HL-60/S4 treated with retinoic acid at 250 ng/mL for 4 days and 3 days (cell line): ENCODE results near the gene MTF2.

Source experiments
- in situ Hi-C: fragments of 300-500 bp; cut with MboI; formaldehyde crosslinking; loops from 2 replicates; pipeline ENCODE4 v1.7.0; 2022; ENCODE audit warnings: low sequenced_read_pairs

Gene MTF2

DNA sequence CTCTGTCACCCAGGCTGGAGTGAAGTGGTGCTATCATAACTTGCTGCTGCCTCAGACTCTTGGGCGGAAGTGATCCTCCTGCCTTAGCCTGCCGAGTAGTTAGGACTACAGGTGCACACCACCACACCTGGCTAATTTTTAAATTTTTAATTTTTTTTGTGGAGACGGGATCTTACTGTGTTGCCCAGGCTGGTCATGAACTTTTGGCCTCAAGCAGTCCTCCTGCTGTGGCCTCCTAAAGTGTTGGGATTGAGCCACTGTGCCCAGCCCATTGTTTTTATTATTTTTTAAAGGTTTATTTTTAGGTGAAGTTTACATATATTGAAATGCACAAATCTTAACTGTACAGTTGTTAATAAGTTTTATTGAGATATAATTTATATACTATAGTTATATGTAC, 3.2 kb downstream of the MTF2 start:
- in situ Hi-C loops, result no loop called here

DNA sequence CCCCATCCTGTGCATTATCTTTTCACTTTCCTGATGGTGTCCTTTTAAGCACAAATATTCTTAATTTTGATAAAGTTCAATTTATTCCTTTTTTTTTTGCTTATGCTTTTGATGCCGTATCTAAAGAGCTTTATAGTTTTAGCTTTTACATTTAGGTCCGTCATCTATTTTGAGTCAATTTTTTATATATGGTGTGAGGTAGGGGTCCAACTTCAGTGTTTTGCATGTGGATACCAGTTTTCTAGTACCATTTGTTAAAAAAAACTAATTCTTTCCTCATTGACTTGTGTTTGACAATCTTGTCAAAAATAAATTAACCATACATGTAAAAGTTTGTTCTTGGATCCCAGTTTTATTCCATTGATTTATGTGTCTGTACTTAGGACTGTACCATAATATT, 4.9 kb downstream of the MTF2 start:
- in situ Hi-C loops, result no loop called here

DNA sequence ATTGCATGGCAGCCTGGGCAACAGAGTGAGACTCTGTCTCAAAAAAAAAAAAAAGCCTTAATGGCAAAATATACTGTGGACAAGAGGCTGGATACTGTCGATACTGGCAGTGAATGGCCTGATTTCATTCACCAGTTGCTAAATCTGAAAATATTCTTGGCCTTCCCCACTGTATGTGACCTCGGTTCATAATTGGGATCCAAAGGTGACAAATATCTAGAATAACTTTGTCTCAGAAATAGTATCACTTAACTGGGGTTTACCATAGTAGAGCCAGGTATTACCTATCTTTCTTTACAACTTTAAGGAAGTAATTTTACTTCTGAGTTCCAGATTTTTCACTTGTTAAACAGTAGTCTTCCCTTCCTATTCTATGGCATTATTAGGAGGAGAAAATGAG, 8.4 kb downstream of the MTF2 start:
- in situ Hi-C loops, result no loop called here

DNA sequence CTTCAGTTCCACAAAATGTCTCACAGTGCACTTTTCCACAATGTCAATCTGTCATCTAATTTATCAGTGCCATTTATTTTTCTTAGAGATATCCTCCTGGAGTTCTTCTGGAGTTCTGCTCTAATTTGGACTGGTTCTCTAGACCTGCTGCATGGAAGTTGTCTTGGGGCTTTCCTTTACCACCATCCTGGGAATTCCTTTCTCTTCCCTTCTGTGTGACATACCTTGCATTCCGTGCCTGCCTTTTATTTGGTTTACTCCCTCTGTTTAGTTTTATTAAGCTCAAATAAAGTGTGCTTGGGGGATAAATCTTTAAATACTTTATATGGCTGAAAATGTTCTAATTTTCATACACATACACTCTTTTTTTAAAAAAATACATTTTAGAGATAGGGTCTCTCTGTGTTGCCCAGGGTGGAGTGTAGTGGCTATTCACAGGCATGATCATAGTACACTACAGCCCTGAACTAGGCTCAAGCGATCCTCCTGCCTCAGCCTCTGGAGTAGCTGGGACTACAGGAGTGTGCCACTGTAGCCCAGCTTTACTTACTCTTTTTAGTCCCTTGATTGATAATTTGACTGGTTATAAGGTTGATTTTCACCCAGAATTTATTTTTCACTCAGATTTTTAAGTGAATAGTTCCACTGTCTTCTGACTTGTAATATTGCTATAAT, 14.4 kb downstream of the MTF2 start:
- in situ Hi-C loops, result no loop called here

DNA sequence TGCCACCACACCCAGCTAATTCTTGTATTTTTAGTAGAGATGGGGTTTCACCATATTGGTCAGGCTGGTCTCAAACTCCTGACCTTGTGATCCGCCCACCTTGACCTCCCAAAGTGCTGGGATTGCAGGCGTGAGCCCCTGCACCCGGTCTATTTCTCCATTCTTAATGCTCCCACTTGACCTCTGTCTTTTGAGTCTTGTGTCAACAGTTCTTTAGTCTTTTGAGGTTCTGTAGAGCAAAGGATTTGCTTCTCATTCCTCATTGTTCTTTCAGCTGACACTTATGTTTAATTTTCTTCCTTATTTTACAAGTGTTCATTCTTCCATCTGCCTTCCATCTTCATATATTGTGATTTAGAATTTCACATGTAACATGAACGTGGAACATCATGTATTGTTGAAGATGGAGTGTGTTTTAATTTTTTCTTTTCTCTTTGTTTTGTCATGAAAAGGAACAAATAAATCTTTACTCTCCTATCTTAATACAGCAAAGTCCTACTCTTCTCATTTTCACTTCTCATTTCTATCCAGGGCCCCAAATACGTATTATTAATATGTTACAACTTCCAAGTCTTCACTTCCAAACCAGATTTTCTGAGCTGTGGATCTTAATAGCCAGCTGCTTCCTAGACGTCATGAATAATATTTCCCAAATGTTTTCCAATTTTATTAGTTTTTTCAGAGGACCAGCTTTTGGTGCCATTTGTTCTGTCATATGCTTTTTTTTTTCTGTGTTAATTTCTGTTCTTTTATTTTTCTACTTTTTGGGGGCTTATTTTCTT, 16.9 kb downstream of the MTF2 start:
- in situ Hi-C loops, result no loop called here

DNA sequence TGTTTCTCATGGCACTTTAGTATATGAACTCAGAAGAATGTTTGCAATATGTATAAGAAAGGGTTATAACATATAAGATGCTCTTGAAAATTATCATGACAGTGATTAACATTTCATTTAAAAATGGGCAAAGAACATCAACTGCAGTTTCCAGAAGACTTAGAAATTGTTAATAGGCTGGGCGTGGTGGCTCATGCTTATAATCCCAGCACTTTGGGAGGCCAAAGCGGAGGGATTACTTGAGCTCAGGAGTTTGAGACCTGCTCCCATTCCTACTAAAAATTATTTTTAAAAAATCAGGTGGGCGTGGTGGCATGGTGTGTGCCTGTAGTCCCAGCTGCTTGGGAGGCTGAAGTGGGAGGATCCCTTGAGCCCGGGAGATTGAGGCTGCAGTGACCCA, 23.1 kb downstream of the MTF2 start:
- in situ Hi-C loops, result no loop called here

DNA sequence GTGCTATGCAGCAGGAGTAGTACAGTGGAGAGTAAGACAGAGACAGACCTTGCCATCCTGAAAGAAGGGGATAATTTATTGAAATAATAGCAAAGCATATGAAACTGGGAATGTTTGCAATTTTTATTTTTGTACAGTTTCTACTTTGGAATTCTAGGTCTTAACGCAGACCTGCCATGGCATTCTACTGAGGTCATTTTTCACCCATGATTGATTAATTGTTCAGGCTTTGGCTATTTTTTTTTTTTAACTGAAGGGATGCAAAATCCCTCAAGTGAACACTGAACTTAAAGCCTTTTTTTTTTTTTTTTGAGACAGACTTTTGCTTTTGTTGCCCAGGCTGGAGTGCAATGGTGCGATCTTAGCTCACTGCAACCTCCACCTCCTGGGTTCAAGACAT, 27.1 kb downstream of the MTF2 start:
- in situ Hi-C loops, result no loop called here

DNA sequence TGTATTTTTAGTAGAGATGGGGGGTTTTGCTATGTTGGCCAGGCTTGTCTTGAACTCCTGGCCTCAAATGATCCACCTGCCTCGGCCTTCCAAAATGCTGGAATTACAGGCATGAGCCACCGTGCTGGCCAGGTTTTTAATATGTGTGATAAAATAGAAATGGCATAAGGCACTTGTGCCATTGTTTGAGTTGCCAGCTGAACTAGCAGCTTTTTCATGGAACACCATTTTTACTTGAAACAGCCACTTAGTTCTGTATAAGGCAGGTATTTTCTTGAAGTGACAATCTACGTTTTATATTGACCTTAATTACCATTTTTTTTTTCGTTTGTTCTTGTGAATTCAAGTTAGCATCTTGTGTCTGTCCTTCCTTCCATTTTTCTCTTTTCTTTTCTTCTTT, 28.3 kb downstream of the MTF2 start:
- in situ Hi-C loops, result no loop called here

DNA sequence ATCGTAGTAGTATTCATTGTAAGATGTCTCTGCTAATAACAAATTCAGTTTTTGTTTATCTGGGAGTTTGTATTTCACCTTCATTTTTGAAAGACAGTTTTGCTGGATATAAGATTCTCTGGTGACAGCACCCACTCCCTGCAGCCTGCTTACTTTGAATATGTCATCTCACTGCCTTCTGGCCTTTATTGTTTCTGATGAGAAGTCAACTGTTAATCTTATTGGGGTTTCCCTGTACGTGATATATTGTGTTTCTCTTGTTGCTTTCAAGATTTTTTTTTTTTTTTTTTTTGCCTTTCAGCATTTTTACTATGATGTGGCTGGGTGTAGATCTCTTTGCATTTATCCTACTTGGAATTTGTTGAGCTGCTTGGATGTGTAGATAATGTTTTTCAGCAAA, 29.3 kb downstream of the MTF2 start:
- in situ Hi-C loops, result no loop called here

DNA sequence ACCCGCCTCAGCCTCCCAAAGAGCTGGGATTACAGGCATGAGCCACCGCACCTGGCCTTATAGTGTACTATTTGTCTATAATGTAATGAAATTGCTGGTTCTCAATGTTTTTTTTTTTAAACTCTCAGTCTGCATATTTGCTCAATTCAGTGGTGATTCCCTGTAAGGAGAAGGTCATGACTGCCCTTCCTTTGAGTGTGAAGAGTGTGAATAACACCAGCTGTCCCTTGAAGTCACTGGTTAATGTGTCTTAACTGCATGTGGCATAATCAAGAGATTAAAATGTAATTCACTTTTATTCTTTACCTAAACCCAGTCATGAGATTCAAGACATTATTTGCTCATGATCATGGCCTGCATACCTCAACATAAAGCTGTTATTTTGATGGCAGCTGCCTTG, 30.5 kb downstream of the MTF2 start:
- in situ Hi-C loops, result no loop called here

DNA sequence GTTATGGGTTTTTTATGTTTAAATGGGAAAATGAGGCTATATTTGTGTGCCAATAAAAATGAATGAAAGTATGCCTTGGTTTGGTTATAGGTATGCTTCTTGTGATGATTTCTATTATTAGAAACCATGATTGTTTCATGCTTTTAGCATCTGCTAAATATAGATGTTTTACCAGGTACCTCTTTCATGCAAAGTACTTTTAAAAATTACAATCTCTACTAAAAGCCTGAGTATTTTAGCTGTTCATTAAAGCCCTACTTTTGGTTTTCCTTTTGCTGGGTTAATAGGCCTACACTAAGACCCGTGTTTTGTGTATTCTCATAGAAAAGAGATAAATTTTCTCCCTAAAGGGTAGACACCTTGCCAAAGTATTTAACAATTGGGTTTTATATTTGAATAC, 32.0 kb downstream of the MTF2 start:
- in situ Hi-C loops, result no loop called here

DNA sequence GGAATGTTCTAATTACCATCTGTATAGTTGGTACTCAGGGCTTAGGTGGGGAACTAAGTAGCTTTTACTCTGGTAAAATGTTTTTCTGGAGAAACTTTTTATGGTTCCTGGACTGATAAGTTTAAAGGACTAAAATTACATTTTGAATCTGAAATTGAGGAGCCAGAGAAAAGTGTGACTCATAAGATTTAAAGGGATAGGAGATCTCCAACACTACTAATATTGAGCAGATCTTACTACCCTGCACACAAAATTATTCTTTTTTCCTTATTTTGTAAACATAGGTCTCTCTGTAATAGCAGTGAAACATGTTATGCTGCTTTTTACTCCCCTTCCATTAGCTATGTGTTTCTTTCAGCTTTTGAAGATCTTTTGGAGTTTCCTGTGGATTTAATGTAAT, 32.5 kb downstream of the MTF2 start:
- in situ Hi-C loops, result no loop called here

DNA sequence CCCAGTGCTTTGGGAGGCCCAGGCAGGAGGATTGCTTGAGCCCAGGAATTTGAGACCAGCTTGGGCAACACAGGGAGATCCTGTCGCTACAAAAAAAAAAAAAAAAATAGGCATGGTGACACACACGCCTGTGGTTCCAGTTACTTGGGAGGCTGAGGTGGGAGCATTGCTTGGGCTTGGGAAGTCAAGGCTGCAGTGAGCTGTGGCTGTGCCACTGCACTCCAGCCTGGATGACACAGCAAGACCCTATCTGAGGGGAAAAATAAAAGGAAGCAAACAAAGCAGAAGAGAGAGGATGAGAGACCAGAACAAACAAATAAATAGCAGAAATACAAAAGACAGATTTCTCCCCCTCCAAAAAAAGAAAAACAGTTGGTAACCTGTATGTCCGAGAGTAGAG, 34.0 kb downstream of the MTF2 start:
- in situ Hi-C loops, result no loop called here

DNA sequence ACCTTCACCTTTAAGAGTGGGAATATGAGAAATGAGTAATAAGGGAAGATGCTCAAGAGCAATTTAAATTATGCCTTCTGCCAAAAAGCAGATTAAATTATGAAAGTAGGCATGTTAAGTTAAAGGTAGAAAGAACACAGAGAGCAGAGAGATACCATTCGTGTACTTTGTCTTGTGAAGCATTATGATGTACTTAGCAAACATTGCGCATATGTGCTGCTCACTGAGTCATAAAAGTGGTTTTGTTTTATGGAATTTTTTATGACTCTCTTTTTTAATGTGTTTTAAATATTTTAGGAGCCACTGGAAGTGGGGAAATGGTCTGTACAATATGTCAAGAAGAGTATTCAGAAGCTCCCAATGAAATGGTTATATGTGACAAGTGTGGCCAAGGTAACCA, 35.3 kb downstream of the MTF2 start:
- in situ Hi-C loops, result no loop called here

DNA sequence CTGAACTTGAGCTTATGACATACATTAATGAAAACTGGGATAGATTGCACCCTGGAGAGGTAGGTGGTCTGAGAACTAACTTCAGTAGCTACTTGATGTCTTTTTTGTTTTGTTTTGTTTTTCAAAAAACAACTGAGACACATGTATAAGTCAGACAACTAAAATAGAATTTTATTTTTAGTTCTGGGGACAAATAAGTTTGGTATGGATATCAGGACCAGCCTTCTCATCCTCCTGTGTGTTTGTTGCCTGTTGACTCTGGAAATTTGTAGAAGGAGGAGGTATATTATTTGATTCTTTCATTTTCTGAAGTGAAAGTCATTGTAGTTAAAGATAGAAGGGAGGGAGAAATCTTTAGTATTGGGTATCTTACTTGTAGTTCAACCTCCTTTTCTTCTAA, 41.5 kb downstream of the MTF2 start:
- in situ Hi-C loops, result no loop called here

DNA sequence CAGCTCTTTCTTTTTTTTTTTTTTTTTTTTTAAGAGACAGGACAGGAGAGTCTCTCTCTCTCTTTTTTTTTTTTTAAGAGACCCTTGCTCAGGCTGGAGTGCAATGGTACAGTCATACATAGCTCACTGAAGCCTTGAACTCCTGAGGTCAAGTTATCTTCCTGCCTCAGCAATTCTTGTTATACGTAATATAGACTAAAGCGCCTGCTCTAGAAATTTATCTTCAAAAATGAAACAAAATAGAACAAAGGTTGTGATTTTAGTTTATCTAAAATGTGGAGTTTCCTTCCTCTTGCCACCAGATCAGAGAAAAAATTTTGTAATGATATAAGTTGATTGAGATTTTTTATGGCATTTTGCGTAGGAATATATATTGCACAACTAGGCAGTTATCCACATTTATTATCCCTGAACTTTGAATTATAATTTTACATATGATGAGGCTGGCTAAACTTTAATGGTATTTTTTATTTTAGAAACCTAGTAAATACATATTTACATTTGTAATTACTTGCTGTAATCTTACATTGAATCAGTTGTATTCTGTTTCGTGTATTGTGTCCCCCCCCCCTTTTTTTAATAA, 44.2 kb downstream of the MTF2 start:
- in situ Hi-C loops, result no loop called here

DNA sequence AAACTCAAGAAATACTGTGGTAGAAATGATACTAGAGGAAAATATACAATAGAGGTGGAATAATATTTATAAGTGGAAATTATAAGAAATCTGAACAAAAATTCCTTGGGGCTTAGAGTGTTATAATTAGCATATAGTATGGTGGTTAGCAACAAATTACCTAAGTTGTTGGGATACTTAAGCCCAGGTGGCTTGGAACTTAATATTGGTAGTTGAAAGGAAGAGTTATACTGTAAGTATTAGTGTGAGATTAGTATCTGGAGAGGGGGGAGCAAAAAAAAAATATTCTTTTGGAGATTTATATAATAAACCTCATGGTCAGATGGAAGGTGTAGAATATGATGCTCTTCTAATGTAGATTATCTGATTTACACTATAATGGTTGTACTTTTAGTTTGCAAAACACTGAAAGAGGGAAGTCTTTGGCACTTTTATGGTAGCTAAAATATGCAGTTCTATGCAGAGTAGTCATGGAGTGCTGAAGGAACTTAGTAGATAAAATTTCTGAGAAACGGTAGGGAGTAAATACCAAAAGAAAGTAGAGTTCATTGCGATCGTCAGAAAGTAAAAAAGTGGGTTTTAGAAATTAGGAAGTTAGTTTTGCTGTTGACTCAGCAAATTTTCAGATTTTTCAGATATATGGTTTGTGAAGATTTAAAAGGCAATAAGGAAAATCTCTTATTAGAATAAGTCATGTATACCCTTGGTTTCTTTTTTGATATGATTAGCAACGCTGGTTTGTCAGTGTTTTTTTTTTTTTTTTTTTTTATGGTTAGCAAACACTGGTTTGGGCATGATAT, 45.7 kb downstream of the MTF2 start:
- in situ Hi-C loops, result no loop called here

DNA sequence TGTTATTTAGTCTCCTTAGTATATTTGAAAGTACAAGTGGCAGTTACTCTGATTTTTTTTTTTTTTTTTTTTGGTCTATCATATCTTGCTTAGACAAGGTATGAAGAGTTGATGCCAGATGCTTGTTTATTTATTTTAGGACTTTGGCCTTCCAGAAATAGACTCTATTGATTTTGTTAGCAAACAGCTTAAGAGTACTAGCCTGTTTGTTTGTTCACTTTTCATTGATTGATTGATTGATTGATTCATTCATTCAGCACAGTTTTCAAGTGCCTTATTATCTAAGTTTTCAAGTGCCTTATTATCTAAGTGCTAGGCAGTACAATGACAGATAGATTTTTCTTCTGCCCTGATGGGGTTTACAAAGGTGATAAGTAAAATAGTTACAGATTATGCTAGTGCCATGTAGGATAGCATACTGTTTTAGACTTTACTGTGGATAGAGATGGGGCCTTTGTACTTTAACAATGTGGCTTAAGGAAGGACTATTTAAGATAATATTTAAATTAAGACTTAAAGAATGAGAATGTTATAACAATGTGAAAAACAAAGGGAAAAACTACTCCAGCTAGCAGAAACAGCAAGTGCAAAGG, 50.5 kb downstream of the MTF2 start:
- in situ Hi-C loops, result no loop called here

DNA sequence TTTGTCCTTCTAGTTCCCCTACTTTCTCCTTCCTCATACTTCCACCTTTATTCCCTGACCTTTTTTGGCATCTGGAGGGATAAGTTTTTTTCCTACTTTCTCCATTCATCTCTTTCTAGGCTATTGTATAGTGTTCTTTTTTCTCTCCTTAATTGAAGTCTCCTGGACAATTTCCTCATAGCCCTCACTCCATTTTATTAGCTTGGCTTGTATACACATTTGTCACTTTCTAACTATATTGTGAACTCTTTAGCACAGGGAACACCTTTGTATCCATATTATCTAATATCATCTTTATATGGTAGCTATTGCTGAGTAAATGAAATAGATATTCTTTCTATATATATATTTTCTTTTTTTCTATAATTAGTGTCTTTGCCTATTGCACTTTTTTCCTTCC, 53.6 kb downstream of the MTF2 start:
- in situ Hi-C loops, result no loop called here

DNA sequence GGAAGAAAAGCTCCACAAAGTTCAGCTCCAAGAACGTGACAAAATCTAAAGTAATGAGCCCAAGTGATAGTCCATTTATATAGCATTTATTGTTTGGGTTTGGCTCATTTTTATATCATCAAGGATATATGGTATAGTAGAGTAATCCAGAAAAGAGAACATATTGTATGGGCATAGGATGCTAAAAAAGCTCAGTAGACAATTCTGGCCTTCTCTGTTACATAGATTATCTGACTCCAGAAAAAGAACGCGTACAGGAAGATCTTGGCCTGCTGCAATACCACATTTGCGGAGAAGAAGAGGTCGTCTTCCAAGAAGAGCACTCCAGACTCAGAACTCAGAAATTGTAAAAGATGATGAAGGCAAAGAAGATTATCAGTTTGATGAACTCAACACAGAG, 57.4 kb downstream of the MTF2 start:
- in situ Hi-C loops, result no loop called here

DNA sequence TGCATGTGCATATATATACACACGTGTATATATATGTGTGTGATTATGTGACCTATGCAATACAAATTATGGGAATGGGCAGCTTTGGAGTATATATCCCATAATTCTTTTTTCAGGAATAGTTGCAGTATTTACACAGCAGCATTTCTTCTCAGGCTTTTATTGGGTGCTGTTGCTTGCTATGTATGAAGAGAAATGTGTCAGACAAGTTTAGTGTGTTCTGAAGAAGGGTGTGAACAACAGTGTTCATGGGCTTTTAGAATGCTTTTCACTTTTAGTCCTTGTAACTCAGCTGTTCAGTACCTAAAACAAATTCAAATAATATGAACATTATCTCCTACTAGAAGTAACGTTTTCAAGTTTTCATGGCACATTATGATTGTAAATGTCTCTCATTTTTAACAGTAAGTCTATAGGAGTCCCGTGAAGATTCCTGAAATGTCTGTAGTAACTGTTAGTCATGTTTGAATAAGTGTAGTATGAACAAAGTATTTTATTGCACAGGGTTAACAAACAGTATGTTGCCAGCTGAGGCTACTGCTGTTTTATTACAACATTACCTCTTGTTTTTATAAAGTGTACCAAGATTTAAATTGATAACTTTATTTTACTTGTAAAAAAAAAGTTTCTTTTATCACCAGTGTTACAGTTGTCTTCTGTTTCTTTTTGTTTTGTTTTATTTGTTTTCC, 58.7 kb downstream of the MTF2 start:
- in situ Hi-C loops, result no loop called here
